ENCODE measurements around the gene APOD.

GRCh38 chr3:195540027-195540426 is 43.7 kb downstream of the APOD start:
- TF ChIP-seq CTCF (IDR thresholded peaks at IDR 0.05): no peak
- TF ChIP-seq POLR2AphosphoS5 (IDR thresholded peaks at IDR 0.05): no peak
- no peak for TF ChIP-seq POLR2A (IDR thresholded peaks at IDR 0.05)
- TF ChIP-seq EP300 (IDR thresholded peaks at IDR 0.05): no peak

All from suprapubic skin (tissue), 4 donors.